Endothelial cell of umbilical vein (primary cell): Measurements from ENCODE around the gene SMURF1. TPM values are rescaled to one million over a fixed set of nuclear protein-coding genes. Genes with fewer than 3 reads are reported as not detected.
A peak's percentile ranks its signal among the peaks of the same experiment; 100 is the strongest.

Source experiments
- Bru-seq: library from RNA; stranded (reverse); fragments of 400-500 nt; gene quantifications from one replicate; lab custom pipeline; 2021; lab: Mats Ljungman, UMichigan
- BruChase-seq, 2 experiments: library from RNA; stranded (reverse); fragments of 400-500 nt; gene quantifications; one replicate each; lab custom pipeline; 2021; lab: Mats Ljungman, UMichigan
- BruUV-seq: library from RNA; stranded (reverse); fragments of 400-500 nt; replicated peaks from 2 replicates; lab custom pipeline; 2021; lab: Mats Ljungman, UMichigan
- CTCF ChIA-PET: fragments of 300-600, 350-600 bp; sonication (Branson Sonifier 250); formaldehyde crosslinking; loops from one replicate; lab custom pipeline; 2021; ENCODE audit warnings: antibody characterized with exemption, inconsistent platforms; lab: Charles Lee
- POLR2A ChIA-PET: fragments of 300-600, 350-600 bp; sonication (Branson Sonifier 250); formaldehyde crosslinking; loops from one replicate; lab custom pipeline; 2021; ENCODE audit warnings: antibody characterized with exemption, inconsistent platforms; lab: Charles Lee
- DNase-seq: peaks from one replicate; pipeline ENCODE4 v3.0.0-alpha.2; 2011; ENCODE audit warnings: low read depth, low spot score
- FAIRE-seq: peaks from 2 replicates; lab custom pipeline; 2011; peaks lifted over from hg19 to GRCh38; lab: Jason Lieb, UNC
- H2AFZ ChIP-seq: 2 replicates; pipeline ENCODE4 v1.6.0; 2012; ENCODE audit warnings: low read depth, low read length, control low read depth, inconsistent platforms
- H3K27ac ChIP-seq: 2 replicates; pipeline ENCODE4 v1.5.1; 2011; ENCODE audit warnings: low read depth, mild to moderate bottlenecking, control low read depth, low read length, moderate library complexity; ENCODE audit not compliant: insufficient read depth
- H3K27me3 ChIP-seq, 2 experiments: 2 replicates each; pipeline versions ENCODE4 v1.6.0 to v1.6.1; 2011; ENCODE audit warnings: low read length in 2 of 2, mixed read lengths in 1 of 2; ENCODE audit not compliant: control insufficient read depth in 2 of 2, insufficient read depth in 2 of 2
- H3K36me3 ChIP-seq, 2 experiments: 2 replicates in 1 of 2; 3 replicates in 1 of 2; pipeline ENCODE4 v1.5.1; 2011; ENCODE audit warnings: low read length in 2 of 2, mild to moderate bottlenecking in 1 of 2, moderate library complexity in 1 of 2; ENCODE audit not compliant: control insufficient read depth in 2 of 2, insufficient read depth in 2 of 2; ENCODE audit errors: extremely low read depth in 1 of 2
- H3K4me1 ChIP-seq: 3 replicates; pipeline ENCODE4 v1.5.1; 2011; ENCODE audit warnings: mild to moderate bottlenecking, low read length; ENCODE audit not compliant: control insufficient read depth, insufficient read depth; ENCODE audit errors: extremely low read depth
- H3K4me2 ChIP-seq: 2 replicates; pipeline ENCODE4 v1.6.1; 2011; ENCODE audit warnings: low read length, control low read depth, mixed read lengths; ENCODE audit not compliant: insufficient read depth
- H3K4me3 ChIP-seq, 3 experiments: fragments of 200-600 bp in 1 of 3; sonication (generic), shearing (Covaris generic) in 1 of 3; replicated peaks in 1 of 3; 2 replicates each; pipeline ENCODE4 v1.5.1; 2011 to 2016; ENCODE audit warnings: control low read depth in 3 of 3, low read length in 3 of 3, mild to moderate bottlenecking in 2 of 3, inconsistent platforms in 1 of 3, low read depth in 1 of 3, moderate library complexity in 1 of 3; ENCODE audit not compliant: insufficient read depth in 1 of 3
- H3K79me2 ChIP-seq: 2 replicates; pipeline ENCODE4 v1.6.0; 2012; ENCODE audit warnings: low read length, inconsistent platforms; ENCODE audit not compliant: control insufficient read depth, insufficient read depth
- H3K9ac ChIP-seq: replicated peaks from 2 replicates; pipeline ENCODE3; 2011; ENCODE audit warnings: low read length, control low read depth; ENCODE audit not compliant: insufficient read depth; ENCODE audit errors: extremely low read depth
- H3K9me1 ChIP-seq: replicated peaks from 3 replicates; pipeline ENCODE4 v1.6.0; 2011; ENCODE audit warnings: mild to moderate bottlenecking, low read length; ENCODE audit not compliant: control insufficient read depth, insufficient read depth; ENCODE audit errors: extremely low read depth
- H3K9me3 ChIP-seq: replicated peaks from 2 replicates; pipeline ENCODE4 v1.5.1; 2012; ENCODE audit warnings: low read length, inconsistent platforms; ENCODE audit not compliant: control insufficient read depth, insufficient read depth
- H4K20me1 ChIP-seq: replicated peaks from 2 replicates; pipeline ENCODE3; 2011; ENCODE audit warnings: mild to moderate bottlenecking, low read length; ENCODE audit not compliant: control insufficient read depth, insufficient read depth; ENCODE audit errors: extremely low read depth
- CTCF ChIP-seq, 2 donors: IDR thresholded peaks; 1 replicate in 1 of 2; 2 replicates in 1 of 2; pipeline ENCODE4 v1.5.1; 2011; ENCODE audit warnings: low read length in 2 of 2, mild to moderate bottlenecking in 2 of 2, moderate library complexity in 2 of 2, control low read depth in 1 of 2, inconsistent platforms in 1 of 2, low read depth in 1 of 2; ENCODE audit not compliant: insufficient read depth in 1 of 2; ENCODE audit errors: extremely low read depth in 1 of 2
- FOS ChIP-seq: IDR thresholded peaks from 2 replicates; pipeline ENCODE4 v1.6.1; 2011; ENCODE audit warnings: mild to moderate bottlenecking, low read length, moderate library complexity, borderline replicate concordance; ENCODE audit not compliant: insufficient read depth
- GATA2 ChIP-seq: IDR thresholded peaks from 2 replicates; pipeline ENCODE4 v1.7.0; 2011; ENCODE audit warnings: low read depth, mild to moderate bottlenecking, moderate library complexity, mixed read lengths, low read length; ENCODE audit not compliant: insufficient read length, insufficient read depth
- JUN ChIP-seq: IDR thresholded peaks from 2 replicates; pipeline ENCODE4 v1.6.1; 2011; ENCODE audit warnings: borderline replicate concordance, low read depth; ENCODE audit not compliant: insufficient read length, insufficient read depth
- MAX ChIP-seq: IDR thresholded peaks from 2 replicates; pipeline ENCODE4 v1.6.1; 2011; ENCODE audit not compliant: insufficient read depth, insufficient read length
- MYC ChIP-seq: IDR thresholded peaks from one replicate; pipeline ENCODE4 v1.6.1; 2011; ENCODE audit warnings: mild to moderate bottlenecking, low read depth, low read length
- POLR2A ChIP-seq: IDR thresholded peaks from 2 replicates; pipeline ENCODE4 v1.6.1; 2012; ENCODE audit warnings: low read depth, mild to moderate bottlenecking, control low read depth, low read length
- POLR2AphosphoS5 ChIP-seq: IDR thresholded peaks from 2 replicates; pipeline ENCODE4 v1.6.1; 2012; ENCODE audit warnings: low read depth, mild to moderate bottlenecking, control low read depth, low read length, moderate library complexity; ENCODE audit not compliant: insufficient read depth
- dilution Hi-C: fragments of 300-500 bp; cut with MboI; formaldehyde crosslinking; loops from one replicate; pipeline ENCODE4 v1.15.0; 2019; ENCODE audit warnings: low sequenced_read_pairs; ENCODE audit not compliant: extremely low pct_ligation_motif_present
- intact Hi-C: fragments of 100-400 bp; cut with micrococcal nuclease; formaldehyde crosslinking; loops from one replicate; pipeline ENCODE4 v1.10.0; 2022
- long read RNA-seq: library from polyadenylated mRNA; stranded (forward); transcript quantifications from one replicate; pipeline ENCODE4 v2.0.0, GENCODE V29; 2021
- polyA minus RNA-seq, 3 experiments: library from RNA; depleted of rRNA, polyadenylated mRNA; stranded (reverse); fragments of >200 nt; gene quantifications; 1 replicate in 1 of 3; 2 replicates in 2 of 3; pipeline ENCODE4 v1.2.3, GENCODE V29; 2011
- polyA plus RNA-seq, 4 experiments: library from polyadenylated mRNA; depleted of rRNA in 3 of 4; stranded (reverse) in 3 of 4; unstranded in 1 of 4; fragments of >200 nt; gene quantifications; 2 replicates each; pipeline versions ENCODE4 v1.2.1 to v1.2.3, GENCODE V29; 2011 to 2012; ENCODE audit warnings: missing spikeins in 1 of 4
- total RNA-seq: library from RNA; stranded (reverse); gene quantifications from 2 replicates; pipeline ENCODE4 v1.2.3, GENCODE V29; 2021

SMURF1 gene
- 22.3 and 22.8 TPM in 2 replicates for total RNA-seq
- polyA plus RNA-seq, result 9.6 and 11.5 TPM in 2 replicates
- 10.9 and 12.2 TPM in 2 replicates for polyA plus RNA-seq (2011; cell fraction: cytosol; rRNA removed)
- polyA plus RNA-seq (2011; cell fraction: nucleus; rRNA removed), result 40.7 and 46.5 TPM in 2 replicates
- polyA plus RNA-seq (2012), result 15.3 and 16.8 TPM in 2 replicates
- 16.2 and 18.4 TPM in 2 replicates for polyA minus RNA-seq
- polyA minus RNA-seq (2011; cell fraction: cytosol; rRNA and poly(A)+ RNA removed), result 6.3 TPM
- 26.8 and 32.5 TPM in 2 replicates for polyA minus RNA-seq (2011; cell fraction: nucleus; rRNA and poly(A)+ RNA removed)
- Bru-seq, nascent RNA, result percentile 87 among the genes with signal in this experiment
- percentile 79 among the genes with signal in this experiment for BruChase-seq, experiment 1, labeled RNA remaining after a 6-hour chase
- percentile 87 among the genes with signal in this experiment for BruChase-seq, experiment 2, labeled RNA remaining after a 2-hour chase
- long read RNA-seq, full-length matches to known transcripts, result 19 of 38 reads
- long read RNA-seq, partial matches to known transcripts, result 4 of 38 reads
- long read RNA-seq, other reads (novel, unspliced or antisense), result 15 of 38 reads

- dilution Hi-C loops (no loop called here), intact Hi-C loops (loop anchor here (1.0 to 5.0 kb wide), 6 partner anchors 41 to 181 kb away; partner anchors contain the start of genes ARPC1A and MYH16)
- H3K4me1 ChIP-seq, result peaks cover 19% of the 10 kb centered on the region
- H3K9ac ChIP-seq, result peak within 1 kb of the TSS; percentile 94
- ChIA-PET POLR2A (no interaction called here), CTCF (interaction anchor here (1.0 kb wide), 1 partner anchor 104 kb away, joined by 4 read pairs; no protein-coding TSS in a partner anchor)
- H3K27me3 ChIP-seq, result no peaks in the 10 kb centered on the region
- FAIRE-seq (peak; percentile 67), DNase-seq (peak; percentile 70)
- H2AFZ ChIP-seq, result peak within 1 kb of the TSS; percentile 80
- peaks cover 8% of the 10 kb centered on the region for H4K20me1 ChIP-seq
- no peaks in the 10 kb centered on the region for H3K9me3 ChIP-seq
- H3K9me1 ChIP-seq, result no peaks in the 10 kb centered on the region
- H3K4me2 ChIP-seq, result peak within 1 kb of the TSS; percentile 89
- TF ChIP-seq CTCF (IDR thresholded peaks at IDR 0.05; ENCODE audit: extremely low read depth in 1 of 2, insufficient read depth in 1 of 2, low read depth in 1 of 2, low read length in 2 of 2), result no peak
- no peak for TF ChIP-seq MAX
- TF ChIP-seq POLR2A, result peak; percentile 85
- TF ChIP-seq MYC, result no peak
- TF ChIP-seq JUN, result no peak
- TF ChIP-seq POLR2AphosphoS5, result peak; percentile 81
- no peak for TF ChIP-seq FOS
- TF ChIP-seq GATA2, result no peak
- peaks cover 33% of the 10 kb centered on the region for H3K79me2 ChIP-seq
- peak within 1 kb of the TSS; percentile 79 for H3K27ac ChIP-seq
- H3K4me3 ChIP-seq, result peak within 1 kb of the TSS; percentile 72 to 95 (median 80)
- no peaks in the 10 kb centered on the region for H3K36me3 ChIP-seq
- no TSS peak for BruUV-seq
Observed at GRCh38 chr7:99143853-99144672, at the start of gene SMURF1. Gene SMURF1, minus strand, starts transcription at chr7:99144108. Its CDS starts 328 bp downstream, at chr7:99143780.
